HG03066 (cell line): ENCODE data around the gene CYB561A3.
A peak's percentile ranks its signal among the peaks of the same experiment; 100 is the strongest.

ENCODE experiments used
- ATAC-seq: cut with Tn5 transposase; IDR thresholded peaks from one replicate; pipeline ENCODE4 v1.9.1; 2021; ENCODE audit warnings: low read depth; ENCODE audit not compliant: unreplicated experiment

The CYB561A3 gene

DNA sequence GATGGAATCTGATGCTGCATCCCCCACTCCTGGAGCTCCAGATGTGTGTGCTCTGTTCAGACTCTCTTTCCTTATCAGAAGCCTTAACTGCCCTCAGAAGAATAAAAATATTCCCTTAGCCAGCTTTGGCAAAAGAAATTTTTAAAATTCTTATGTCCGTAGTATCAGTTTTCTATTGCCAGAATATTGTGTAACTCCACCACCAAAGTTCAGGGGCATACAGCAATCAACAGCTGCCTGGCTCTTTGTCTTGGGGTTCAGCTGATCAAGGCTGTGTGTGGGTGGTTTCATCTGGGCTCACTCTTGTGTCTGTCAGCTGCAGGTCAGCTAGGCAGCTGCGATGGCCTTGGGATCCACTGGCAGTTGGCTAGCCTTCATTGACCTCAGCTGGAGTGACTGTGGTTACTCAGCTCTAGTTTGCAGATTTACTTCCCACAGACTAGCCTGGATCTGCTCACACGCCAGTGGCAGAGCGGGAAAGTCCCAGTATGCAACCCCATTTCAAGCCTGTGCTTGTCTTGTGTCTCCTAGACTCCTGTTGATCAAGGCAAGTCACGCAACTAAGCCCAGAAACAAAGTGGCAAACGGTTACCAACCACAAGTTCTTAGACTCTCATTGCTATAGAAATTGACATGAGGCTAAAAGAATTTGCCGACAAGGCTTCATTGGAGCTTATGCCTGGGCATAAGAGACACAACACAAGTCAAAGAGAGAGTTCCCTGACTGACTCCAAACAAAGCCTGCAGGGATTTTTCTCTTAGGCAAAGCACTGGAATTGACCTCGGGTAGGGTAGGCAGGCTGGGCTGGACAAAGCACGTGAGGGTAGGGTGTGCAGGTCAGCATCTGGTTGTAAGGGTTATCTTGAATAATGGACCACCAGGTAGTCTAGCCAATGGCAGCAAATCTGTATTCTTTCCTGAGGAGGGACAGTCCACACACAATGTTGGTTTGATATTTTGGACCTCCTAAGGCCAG lies 8.0 kb upstream of the CYB561A3 start:
- ATAC-seq, result peak; percentile 66

DNA sequence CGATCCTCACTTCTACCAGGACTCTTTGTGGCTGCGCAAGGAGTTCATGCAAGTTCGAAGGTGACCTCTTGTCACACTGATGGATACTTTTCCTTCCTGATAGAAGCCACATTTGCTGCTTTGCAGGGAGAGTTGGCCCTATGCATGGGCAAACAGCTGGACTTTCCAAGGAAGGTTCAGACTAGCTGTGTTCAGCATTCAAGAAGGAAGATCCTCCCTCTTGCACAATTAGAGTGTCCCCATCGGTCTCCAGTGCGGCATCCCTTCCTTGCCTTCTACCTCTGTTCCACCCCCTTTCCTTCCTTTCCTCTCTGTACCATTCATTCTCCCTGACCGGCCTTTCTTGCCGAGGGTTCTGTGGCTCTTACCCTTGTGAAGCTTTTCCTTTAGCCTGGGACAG lies 7.0 kb upstream of the CYB561A3 start:
- ATAC-seq, result no peak

DNA sequence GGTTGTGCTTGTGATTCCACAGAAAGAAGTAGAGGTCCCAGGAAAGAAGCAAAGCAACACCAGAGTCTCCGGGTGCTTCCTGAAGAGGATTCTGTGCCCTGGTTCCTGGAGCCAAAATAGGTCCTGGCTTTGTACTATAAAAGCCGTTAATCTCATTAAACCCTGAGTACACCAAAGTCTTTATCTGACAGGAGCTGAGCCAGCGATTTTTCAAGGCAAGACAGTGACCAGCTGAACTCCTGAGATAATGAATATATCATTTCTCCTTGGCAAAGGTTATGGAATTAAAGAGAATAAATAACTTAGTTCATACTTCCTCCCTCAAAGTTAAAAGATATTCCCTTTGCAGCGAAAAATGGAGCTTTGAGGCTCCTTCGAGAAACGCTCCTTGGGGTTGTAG lies 5.7 kb upstream of the CYB561A3 start:
- ATAC-seq, result no peak

DNA sequence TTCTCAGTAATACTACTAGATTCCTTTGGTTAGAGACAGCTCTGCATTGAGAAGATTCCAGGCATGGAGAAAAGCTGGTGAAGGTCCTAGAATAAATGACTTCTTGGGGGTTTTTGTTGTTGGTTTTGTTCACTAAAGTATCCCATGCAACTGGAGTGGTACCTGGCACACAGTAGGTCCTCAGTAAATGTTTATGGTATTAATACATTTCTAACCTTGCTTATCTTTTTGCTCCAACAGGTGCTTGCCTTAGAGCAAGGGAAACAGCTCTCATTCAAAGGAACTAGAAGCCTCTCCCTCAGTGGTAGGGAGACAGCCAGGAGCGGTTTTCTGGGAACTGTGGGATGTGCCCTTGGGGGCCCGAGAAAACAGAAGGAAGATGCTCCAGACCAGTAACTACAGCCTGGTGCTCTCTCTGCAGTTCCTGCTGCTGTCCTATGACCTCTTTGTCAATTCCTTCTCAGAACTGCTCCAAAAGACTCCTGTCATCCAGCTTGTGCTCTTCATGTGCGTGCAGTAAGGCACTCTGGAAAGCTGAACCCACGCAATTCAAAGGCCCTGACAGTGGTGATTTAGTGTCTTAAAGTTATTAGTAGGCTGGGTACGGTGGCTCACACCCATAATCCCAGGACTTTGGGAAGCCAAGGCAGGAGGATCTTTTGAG lies 2.5 kb upstream of the CYB561A3 start:
- ATAC-seq, result no peak

DNA sequence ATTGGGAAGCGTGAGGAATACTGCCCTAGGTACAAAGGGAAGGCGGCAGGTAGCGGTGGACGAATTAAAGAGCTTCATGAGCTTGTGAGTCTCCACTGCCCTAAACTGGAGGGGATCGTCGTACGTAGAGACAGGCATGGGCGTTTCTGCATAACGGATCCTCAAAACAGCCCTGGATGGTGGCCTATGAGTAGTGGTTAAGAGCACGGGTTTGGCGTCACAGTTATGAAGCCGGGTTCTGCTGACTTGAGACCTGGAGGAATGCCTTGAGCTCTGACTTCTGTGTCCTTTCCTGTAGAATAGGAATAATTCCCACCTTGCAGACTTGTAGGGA lies 827 bp upstream of the CYB561A3 start:
- ATAC-seq, result no peak

DNA sequence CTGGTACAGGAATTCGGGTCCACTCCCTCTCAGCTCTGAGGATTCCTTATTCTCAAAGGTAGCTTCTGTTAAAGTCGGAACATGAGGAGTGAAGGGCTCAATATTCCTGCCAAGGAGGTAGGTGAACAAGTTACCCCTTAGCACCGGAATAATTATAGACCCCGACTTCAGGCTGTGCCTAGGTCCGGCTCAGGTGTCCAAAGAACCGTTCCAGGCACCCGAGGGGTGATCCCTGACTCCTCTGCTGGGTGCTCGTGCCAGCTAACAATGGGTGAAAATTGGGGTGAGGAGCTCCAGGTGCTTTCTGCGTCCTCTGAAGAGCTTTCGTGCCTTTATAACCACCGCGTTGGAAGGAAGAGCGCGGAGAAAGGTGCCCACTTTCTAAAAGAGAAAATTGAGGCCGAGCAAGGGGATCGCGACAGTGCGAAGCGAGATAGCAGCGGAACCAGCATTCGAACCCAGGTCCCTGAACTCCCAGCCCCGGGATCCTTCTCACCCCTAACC lies 393 bp downstream of the CYB561A3 start:
- no peak for ATAC-seq

DNA sequence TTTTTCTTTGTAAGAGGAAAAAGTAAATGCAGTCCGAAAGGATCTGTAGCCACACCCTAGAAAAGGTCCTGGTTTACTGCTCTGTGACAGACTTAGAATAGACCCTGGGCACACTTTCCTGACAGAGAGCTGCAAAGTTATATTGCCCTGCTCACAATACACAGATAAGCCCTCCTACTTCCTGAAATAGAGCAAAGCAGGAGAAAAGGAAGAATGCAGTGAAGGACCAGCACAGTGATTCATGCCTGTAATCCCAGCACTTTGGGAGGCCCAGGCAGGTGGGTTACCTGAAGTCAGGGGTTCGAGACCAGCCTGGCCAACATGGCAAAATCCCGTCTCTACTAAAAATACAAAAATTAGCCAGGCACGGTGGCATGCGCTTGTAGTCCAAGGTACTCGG lies 2.2 kb downstream of the CYB561A3 start:
- ATAC-seq, result no peak

DNA sequence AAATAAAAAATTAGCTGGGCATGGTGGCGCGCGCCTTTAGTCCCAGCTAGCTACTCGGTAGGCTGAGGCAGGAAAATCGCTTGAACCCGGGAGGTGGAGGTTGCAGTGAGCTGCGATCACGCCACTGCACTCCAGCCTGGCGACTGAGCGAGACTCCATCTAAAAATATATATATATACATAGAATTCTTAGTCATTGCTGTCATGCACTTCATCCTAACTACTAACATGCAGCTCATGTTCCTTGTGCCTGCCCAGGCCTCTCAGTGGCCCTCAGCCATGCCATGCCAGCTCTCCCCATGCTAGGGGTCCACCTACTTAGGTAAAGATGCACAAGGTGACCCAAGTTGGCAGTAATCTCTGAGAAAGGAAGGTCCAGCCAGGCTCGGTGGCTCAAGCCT lies 3.1 kb downstream of the CYB561A3 start:
- ATAC-seq, result no peak

DNA sequence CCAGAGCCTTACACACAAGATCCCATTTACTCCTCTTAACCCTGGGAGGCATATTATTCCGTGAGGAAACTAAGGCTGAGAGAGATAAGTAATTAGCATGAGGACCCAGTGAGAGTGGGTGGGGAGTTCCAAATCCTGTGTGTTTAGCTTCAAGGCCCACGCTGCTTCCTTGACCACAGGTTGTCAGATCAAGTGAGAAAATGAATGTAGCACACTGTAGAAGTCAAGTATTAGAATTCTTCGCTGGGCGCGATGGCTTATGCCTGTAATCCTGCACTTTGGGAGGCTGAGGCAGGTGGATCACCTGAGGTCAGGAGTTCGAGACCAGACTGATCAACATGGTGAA lies 3.8 kb downstream of the CYB561A3 start:
- ATAC-seq, result no peak

DNA sequence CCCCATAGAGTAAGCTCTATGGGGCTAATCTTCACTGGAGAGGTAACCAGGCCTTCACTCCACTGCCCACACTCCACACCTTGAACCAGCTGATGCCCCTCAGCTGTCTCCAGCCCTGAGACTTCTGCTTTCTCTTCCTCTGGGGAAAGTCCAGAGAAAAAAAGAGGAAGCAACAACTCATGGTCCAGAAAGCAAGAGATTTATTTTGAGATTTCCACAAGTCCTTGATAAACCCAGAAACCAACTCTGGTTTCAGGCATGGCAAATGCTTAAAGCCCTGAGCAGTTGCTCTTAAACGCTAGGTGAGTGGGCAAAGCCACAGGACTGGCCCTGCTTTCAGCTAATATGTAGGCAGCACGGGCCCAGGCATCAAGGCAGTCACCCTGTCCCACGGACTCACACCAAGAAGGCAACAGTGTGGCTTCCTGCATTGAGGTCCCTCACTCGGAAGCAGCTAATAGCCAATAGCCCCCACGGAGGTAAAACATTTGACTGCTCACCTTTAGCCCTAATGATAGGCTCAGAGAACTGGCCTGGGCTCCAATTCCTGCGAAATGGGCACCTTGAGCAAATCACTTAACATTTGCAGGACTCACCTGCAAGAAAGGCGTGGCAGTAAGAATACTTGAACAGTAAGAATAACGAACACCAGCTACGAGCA lies 4.3 kb downstream of the CYB561A3 start:
- ATAC-seq, result peak; percentile 42

DNA sequence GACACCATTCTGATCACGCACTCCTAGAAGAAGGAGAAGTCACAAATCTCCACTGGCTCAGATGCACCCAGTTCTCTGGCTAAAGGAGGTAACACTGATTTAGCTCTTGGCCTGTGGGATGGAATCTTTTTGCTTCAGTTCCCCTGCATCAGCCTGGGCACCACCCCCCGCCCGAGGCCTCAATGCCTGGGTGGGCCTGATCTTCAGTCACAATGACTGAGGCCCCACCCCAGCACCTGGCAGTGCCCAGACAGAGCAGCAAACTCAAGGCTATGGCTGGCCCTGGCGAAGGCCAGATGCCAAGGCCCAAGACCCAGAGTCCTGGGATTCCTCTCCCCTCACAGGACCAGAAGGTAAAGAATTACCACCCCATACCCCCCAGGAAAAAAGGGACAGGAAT lies 5.0 kb downstream of the CYB561A3 start:
- ATAC-seq, result no peak

DNA sequence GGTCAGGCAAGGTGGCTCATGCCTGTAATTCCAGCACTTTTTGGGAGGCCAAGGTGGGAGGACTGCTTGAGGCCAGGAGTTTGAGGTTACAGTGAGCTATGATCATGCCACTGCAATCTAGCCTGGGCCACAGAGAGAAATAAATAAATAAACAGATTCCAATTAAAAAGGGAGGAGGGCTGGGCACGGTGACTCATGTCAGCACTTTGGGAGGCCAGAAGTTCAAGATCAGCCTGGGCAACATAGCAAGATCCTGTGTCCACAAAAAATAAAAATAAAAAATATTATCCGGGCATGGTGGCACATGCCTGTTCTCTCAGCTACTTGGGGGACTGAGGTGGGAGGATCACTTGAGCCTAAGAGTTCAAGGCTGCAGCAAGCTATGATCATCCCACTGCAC lies 7.5 kb downstream of the CYB561A3 start:
- ATAC-seq, result no peak

DNA sequence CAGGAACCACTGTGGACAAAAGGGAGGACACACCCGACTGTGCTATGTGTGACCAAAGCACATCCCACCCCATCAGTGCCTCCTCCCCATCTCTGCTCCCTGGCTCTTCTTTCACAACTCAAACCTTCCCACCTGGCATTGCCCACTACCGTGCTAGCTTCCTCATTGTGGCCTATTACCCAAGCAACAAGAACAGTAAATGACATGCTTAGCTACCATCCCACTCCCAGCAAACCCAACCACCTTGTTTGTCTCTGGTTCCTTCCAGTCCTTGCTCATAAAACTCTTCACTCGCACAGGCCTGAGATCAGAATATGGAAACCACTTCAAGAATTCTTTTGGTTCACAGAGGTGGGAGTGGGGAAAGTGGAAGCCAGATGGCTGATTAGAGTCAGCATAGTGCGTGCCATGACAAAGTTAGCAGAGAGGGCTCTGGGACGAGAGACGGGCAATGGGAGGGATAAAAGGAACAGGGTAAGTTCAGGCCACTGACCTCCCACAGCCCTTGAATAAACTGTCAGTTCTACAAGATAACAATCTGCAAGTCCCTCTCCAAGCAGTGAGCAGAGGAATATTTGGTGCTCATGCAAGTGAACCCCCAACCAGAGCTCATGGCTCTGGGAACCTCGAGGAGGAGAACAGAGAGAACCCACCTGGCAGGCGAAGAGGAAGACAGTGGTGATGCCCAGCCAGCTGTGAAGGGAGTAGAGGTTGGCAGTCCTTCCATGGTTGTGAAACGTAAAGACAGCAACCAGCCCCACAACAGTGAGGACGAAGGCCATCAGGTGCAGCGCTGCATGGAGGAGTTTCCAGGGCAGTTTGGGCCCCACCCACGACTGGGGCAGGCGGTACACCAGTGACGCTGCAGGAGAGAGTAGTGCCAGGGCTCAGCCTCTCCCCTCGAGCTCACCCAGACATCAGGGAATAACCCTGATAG lies 8.3 kb downstream of the CYB561A3 start:
- no peak for ATAC-seq

DNA sequence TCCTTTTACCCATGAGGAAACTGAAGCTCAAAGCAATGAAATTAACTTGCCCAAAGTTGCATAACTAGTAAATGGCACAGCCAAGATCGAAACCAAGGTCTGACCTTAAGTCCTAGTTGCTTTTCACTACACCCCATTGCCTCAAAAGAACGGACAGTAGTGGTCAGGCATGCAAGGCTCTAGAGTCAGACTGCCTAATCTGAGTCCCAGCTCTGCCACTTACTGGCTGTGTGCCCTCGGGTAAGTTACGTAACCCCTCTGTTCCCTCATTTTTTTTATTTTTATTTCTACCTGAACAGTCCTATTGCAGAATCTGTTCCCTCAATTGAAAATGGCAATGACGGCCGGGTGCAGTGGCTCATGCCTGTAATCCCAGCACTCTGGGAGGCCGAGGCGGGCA lies 9.6 kb downstream of the CYB561A3 start:
- ATAC-seq, result no peak

DNA sequence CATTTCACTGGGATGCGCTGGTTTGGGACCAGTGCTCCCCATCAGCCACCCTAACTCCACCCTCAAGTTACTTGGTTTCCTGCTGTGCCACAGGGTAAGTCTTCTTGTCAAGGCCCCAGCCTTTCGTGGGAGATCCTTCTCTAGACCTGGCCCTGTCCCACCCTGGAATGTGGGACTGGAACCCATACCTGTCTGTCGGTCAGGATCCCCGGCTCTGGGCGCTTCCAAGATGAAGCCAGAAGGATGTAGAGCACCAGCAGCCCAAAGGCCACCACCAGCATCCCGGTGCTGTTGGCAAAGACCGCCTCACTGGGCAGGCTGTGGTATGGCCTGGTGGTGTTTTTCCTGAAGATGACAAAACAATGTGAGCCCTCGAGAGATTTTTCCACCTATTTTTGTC lies 10.9 kb downstream of the CYB561A3 start:
- no peak for ATAC-seq

DNA sequence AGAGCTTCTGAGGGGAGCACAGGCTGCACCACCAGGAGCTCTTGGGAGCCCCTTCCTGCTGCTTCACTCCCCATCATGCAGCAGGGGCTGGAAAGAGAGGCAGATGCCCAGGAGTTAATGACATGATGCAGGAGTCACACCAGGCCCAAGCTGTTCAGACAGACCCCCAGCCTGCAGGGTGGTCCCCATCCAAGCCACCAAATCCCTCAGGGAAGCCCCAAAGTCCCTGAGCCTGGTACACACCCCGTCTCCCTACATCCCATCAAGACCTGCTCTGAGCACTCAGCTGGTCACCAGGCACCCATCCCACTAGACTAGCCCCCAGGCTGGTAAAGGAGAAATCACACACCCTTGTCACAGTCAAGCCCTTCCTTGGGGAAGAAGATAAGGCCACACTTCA lies 11.3 kb downstream of the CYB561A3 start:
- ATAC-seq, result no peak

DNA sequence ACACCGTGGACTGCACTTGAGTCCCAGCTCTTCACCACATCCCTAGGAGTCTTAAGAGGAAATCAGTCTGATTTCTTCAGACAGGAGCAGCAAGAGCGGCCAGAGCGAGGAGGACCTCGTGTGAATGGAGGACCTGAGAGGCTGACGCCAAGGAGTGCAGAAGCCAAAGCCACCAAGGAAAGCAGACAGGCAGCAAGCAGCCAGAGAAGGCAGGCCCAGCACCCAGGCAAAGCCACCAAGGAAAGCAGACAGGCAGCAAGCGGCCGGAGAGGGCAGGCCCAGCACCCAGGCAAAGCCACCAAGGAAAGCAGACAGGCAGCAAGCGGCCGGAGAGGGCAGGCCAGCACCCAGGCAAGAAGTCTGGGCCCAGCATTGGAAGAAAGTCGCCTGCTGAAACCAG lies 11.8 kb downstream of the CYB561A3 start:
- ATAC-seq, result no peak

DNA sequence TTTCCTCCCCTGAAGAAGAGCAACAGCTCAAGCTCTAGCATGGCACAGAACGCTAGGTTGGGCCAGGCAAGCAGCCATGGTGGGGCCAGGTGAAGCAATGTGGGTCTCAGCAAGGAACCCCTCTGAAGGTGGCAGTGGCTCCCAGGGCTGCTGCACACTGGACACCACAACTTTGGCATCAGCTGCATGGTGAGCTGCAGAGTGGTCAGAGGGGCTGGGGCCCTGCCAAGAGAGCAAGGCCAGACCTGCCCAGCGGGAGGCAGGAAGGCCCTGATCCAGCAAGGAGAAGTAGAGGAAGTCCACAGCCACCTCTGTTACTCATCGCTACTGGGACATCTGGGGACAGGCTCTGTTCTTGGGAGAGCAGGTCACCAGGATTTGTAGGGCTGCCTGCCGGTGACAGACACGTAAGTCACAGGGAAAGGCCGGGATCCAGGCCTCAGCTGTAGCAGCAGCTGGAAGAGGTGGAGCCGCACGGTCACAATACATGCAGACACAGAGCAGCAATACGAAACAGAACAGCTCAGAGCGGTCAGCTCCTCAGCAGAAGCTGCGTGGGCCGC lies 12.4 kb downstream of the CYB561A3 start:
- no peak for ATAC-seq

DNA sequence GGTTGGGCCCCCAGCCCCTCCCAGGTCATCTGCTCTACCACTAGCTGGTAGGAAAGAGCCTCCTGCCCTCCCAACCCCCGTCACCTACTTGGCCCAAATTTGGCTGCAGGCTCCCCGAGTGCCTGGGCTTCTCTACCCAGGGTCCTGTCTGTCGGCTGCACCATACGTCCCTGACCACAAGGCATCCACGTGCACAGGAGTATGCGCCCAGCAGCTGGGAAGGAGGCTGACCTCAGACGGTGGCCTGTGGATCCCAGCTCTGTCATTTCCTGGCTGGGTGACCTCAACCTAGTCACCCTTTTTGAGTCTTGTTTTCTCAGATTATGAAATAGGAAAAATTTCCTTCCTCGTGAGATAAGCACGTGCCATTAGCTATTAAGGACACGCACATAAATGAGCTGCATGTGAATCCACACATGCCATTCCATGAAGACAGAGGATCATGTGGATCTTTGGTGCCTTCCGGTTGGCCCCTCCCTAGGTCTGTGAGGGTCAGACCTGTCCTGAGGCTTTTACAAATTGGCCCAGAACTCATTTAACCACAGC lies 13.7 kb downstream of the CYB561A3 start:
- no peak for ATAC-seq
